ENCODE data around the gene VAV1.
"Not testable (repeated sequence)": the region's sequence is repeated elsewhere in the genome, so short reads cannot be mapped to it uniquely, and the experiment has no call there.

Gene VAV1

GRCh38 chr19:6760606-6761005 is 11.9 kb upstream of the VAV1 start:
- DNase-seq (ENCODE audit: low read depth): no peak

GRCh38 chr19:6761053-6761676 is 11.3 kb upstream of the VAV1 start:
- no peak for DNase-seq (ENCODE audit: low read depth)

DNA sequence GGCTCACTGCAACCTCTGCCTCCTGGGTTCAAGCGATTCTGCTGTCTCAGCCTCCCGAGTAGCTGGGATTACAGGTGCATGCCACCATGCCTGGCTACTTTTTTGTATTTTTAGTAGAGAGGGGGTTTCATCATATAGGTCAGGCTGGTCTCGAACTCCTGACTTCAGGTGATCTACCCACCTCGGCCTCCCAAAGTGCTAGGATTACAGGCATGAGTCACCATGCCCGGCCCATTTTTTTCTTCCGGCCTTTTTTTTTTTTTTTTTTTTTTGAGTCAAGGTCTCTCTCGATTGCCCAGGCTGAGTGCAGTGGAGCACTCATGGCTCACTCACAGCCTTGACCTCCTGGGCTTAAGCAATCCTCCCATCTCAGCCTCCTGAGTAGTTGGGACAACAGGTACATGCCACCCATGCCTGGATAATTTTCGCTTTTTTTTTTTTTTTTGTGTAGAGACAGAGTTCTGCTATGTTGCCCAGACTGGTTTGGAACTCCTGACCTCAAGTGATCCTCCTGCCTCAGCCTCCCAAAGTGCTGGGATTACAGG is 10.2 kb upstream of the VAV1 start:
- DNase-seq (ENCODE audit: low read depth): not testable (repeated sequence)

DNA sequence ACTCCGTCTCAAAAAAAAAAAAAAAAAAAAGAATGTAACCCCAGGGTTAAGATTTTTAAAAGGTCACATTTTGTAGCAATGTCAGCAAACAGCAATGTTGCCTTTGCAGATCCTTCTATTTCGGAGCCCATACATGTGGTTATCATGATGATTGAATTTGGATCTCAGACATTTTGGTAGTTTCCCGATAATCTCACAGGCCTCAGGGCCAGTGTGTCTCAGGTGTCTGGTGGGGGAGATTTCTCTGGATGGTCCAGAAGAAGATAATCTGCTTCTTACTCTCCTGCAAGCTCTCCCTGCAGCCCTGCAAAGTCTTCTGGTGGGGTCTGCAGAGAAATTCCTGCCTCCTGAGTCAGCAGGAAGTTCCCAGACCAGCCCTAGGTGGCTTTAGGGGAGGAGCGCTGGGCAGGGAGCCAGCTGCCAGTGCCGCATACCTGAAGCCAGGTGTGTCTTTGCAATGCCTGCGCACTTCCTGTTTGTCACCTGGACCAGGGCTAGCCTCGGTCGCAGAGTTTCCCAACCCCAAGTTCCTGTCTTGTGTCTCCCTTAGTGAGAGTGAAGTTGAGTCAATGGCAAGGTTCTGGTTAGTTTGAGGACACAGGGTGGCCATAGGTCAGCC is 6.7 kb upstream of the VAV1 start:
- DNase-seq (ENCODE audit: low read depth): no peak

- DNase-seq (ENCODE audit: low read depth): no peak
These were observed 6.0 kb upstream of the VAV1 start for GRCh38 chr19:6766357-6767080.

GRCh38 chr19:6767081-6767356 is 5.5 kb upstream of the VAV1 start:
- no peak for DNase-seq (ENCODE audit: low read depth)

GRCh38 chr19:6767357-6768235 is 4.9 kb upstream of the VAV1 start, which contains the start of gene SH2D3A:
Gene SH2D3A (minus strand): TSS chr19:6767435. CDS start chr19:6763748, 3,687 bp downstream.
- no peak for DNase-seq (ENCODE audit: low read depth)

DNA sequence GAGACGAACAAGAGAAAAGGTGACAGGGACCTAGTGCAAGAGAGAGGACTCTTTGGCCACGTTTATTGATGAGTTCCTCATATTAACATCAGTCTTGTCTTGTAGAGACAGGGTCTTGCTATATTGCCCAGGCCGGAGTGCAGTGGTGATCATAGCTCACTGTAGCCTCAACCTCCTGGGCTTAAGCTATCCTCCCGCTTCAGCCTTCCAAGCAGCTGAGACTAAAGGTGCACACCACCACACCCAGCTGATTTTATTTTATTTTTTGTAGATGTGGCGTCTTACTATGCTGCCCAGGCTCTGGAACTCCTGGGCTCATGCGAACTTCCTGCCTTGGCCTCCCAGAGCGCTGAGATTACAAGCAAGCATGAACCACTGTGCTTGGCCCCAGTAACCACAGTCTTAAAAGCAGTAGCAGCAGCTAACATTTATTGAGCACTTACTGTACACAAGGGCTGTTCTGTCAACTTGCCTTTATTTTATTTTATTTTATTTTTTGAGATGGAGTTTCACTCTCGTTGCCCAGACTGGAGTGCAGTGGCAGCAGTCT is 4.2 kb upstream of the VAV1 start:
- DNase-seq (ENCODE audit: low read depth): no peak

- DNase-seq (ENCODE audit: low read depth): no peak
These were observed 3.4 kb upstream of the VAV1 start for GRCh38 chr19:6769006-6769619.

DNA sequence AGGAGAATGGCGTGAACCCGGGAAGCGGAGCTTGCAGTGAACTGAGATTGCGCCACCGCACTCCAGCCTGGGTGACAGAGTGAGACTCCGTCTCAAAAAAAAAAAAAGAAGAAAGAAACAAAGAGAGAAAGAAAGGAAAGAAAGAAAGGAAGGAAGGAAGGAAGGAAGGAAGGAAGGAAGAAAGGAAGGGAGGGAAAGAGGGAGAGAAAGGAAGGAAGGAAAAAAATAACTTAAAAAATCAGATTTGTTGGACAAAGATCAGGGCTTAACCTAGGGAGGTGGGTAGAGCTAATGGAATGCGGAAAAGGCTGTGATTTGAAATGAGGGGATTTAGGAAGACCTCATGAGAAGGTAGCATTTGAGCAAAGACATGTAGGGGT is 870 bp upstream of the VAV1 start:
- not testable (repeated sequence) for DNase-seq (ENCODE audit: low read depth)

- no peak for DNase-seq (ENCODE audit: low read depth)
These were observed 386 bp downstream of the VAV1 start for GRCh38 chr19:6772866-6773322.

GRCh38 chr19:6773323-6773931 is 919 bp downstream of the VAV1 start:
- DNase-seq (ENCODE audit: low read depth): no peak

- no peak for DNase-seq (ENCODE audit: low read depth)
These were observed 2.6 kb downstream of the VAV1 start for GRCh38 chr19:6774821-6775707.

GRCh38 chr19:6776045-6776444 is 3.5 kb downstream of the VAV1 start:
- DNase-seq (ENCODE audit: low read depth): not testable (repeated sequence)

DNA sequence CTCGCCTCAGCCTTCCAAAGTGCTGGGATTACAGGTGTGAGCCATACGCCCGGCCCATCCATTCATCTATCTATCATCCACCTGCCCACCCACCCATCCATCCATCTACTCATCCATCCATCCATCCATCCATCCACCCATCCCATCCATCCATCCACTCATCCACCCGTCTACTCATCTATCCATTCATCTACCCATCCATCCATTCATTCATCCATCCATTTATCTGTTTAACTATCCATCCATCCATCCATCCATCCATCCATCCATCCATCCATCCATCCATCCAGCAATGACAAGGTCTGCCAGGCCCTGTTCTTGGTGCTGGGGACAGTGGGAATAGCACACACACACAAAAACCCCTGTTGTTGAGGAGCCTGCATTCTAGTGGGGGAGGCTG is 4.5 kb downstream of the VAV1 start:
- no peak for DNase-seq (ENCODE audit: low read depth)

GRCh38 chr19:6777434-6777833 is 4.9 kb downstream of the VAV1 start:
- DNase-seq (ENCODE audit: low read depth): no peak

- DNase-seq (ENCODE audit: low read depth): no peak
These were observed 5.9 kb downstream of the VAV1 start for GRCh38 chr19:6778386-6778785.

DNA sequence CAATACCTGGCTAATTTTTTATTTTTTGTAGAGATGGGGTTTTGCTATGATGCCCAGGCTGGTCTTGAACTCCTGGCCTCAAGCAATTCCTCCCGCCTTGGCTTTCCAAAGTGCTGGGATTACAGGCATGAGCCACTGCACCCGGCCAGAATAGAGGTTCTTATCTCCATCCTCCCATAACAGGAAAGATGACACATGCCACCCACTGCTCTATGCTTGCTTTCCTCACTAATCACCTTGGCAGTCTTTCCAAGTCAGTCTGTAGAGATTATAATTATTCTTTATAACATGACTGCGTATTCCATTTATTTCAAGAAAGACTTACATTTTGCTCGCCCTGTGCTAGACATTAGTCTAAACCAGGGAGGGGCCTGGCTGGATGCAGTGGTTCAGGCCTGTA is 6.7 kb downstream of the VAV1 start:
- no peak for DNase-seq (ENCODE audit: low read depth)

- DNase-seq (ENCODE audit: low read depth): no peak
These were observed 14.9 kb downstream of the VAV1 start for GRCh38 chr19:6787393-6787792.

DNA sequence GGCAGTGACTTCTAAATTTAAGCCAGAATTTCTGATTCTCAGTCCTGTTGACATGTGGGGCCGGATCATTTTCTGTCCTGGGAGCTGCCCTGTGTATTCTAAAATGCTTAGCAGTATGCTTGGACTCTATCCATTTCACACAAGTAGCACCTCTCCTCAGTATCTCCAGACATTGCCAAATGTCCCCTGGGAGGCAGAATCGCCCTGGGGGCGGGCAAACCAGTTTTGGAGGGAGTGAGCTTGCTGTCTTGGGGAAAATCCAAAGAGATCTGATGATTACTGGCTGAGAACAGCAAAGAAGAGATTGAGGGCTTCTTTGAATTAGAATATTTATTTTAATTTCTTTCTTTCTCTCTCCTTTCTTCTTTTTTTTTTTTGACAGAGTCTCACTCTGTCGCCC is 16.4 kb downstream of the VAV1 start:
- DNase-seq (ENCODE audit: low read depth): no peak
